GM18498 (cell line): ENCODE measurements around the gene UNC13A.
A peak's percentile ranks its signal among the peaks of the same experiment; 100 is the strongest.
"Not testable (repeated sequence)": the region's sequence is repeated elsewhere in the genome, so short reads cannot be mapped to it uniquely, and the experiment has no call there.

Experiments used
- ATAC-seq: cut with Tn5 transposase; IDR thresholded peaks from one replicate; pipeline ENCODE4 v1.9.1; 2021; ENCODE audit warnings: mild to moderate bottlenecking, moderate library complexity; ENCODE audit not compliant: unreplicated experiment

Gene UNC13A

GRCh38 chr19:17576758-17577456 is 111.2 kb downstream of the UNC13A start:
- no peak for ATAC-seq

- ATAC-seq: no peak
Observed at GRCh38 chr19:17575871-17576757, 112.0 kb downstream of the UNC13A start.

GRCh38 chr19:17572638-17573037 is 115.5 kb downstream of the UNC13A start:
- no peak for ATAC-seq

- ATAC-seq: no peak
Observed at GRCh38 chr19:17570791-17571190, 117.4 kb downstream of the UNC13A start.

- not testable (repeated sequence) for ATAC-seq
Observed at GRCh38 chr19:17570291-17570690, 117.9 kb downstream of the UNC13A start.

- ATAC-seq: no peak
Observed at GRCh38 chr19:17567940-17568339, 120.2 kb downstream of the UNC13A start.

GRCh38 chr19:17565611-17566010 is 122.5 kb downstream of the UNC13A start:
- ATAC-seq: no peak

GRCh38 chr19:17564781-17565180 is 123.4 kb downstream of the UNC13A start:
- no peak for ATAC-seq

GRCh38 chr19:17562561-17562960 is 125.6 kb downstream of the UNC13A start:
- no peak for ATAC-seq

- no peak for ATAC-seq
Observed at GRCh38 chr19:17562097-17562496, 126.1 kb downstream of the UNC13A start.

- ATAC-seq: no peak
Observed at GRCh38 chr19:17560205-17560595, 128.0 kb downstream of the UNC13A start.

- no peak for ATAC-seq
Observed at GRCh38 chr19:17557466-17557865, 130.7 kb downstream of the UNC13A start.

GRCh38 chr19:17556995-17557394 is 131.2 kb downstream of the UNC13A start:
- ATAC-seq: no peak

- peak; percentile 42 for ATAC-seq
Observed at GRCh38 chr19:17555929-17556813, 132.0 kb downstream of the UNC13A start.

GRCh38 chr19:17555480-17555928 is 132.7 kb downstream of the UNC13A start, which contains the start of gene COLGALT1:
Gene COLGALT1, plus strand, starts transcription at chr19:17555649. Its CDS starts 65 bp downstream, at chr19:17555714.
- ATAC-seq: peak; percentile 92

GRCh38 chr19:17554968-17555479 is 133.1 kb downstream of the UNC13A start:
- ATAC-seq: no peak

- no peak for ATAC-seq
Observed at GRCh38 chr19:17553256-17553655, 134.9 kb downstream of the UNC13A start.

GRCh38 chr19:17552735-17553134 is 135.4 kb downstream of the UNC13A start:
- not testable (repeated sequence) for ATAC-seq
